MCF 10A (cell line): ENCODE measurements around the gene AUTS2. TPM values are rescaled to one million over a fixed set of nuclear protein-coding genes. Genes with fewer than 3 reads are reported as not detected.

ENCODE experiments used
- BruUV-seq: library from RNA; stranded (reverse); fragments of 400-500 nt; replicated peaks from 2 replicates; lab custom pipeline; 2021; lab: Mats Ljungman, UMichigan
- CTCF ChIA-PET: fragments of 300-600 bp; sonication (Branson Sonifier 250); formaldehyde crosslinking; extraction: SDS; loops from one replicate; lab custom pipeline; 2021; ENCODE audit warnings: antibody characterized with exemption, inconsistent platforms; lab: Yijun Ruan, JAX
- POLR2A ChIA-PET: fragments of 300-600, 350-650 bp; sonication (Branson Sonifier 250); formaldehyde crosslinking; extraction: SDS; loops from one replicate; lab custom pipeline; 2020; ENCODE audit warnings: antibody characterized with exemption, inconsistent platforms; lab: Yijun Ruan, JAX
- DNase-seq: peaks from one replicate; pipeline ENCODE4 v3.0.0-alpha.2; 2018; ENCODE audit not compliant: unreplicated experiment
- H3K27ac Mint-ChIP-seq: one replicate; pipeline ENCODE4 v1.8.0; 2022; ENCODE audit warnings: mild to moderate bottlenecking, low read depth, mixed read lengths; ENCODE audit not compliant: unreplicated experiment
- H3K27me3 Mint-ChIP-seq: one replicate; pipeline ENCODE4 v1.8.0; 2022; ENCODE audit warnings: mixed read lengths; ENCODE audit not compliant: insufficient read depth, unreplicated experiment
- H3K36me3 Mint-ChIP-seq: one replicate; pipeline ENCODE4 v1.8.0; 2022; ENCODE audit warnings: mild to moderate bottlenecking, moderate library complexity, mixed read lengths; ENCODE audit not compliant: insufficient read depth, unreplicated experiment
- H3K4me1 Mint-ChIP-seq: one replicate; pipeline ENCODE4 v1.8.0; 2022; ENCODE audit warnings: mixed read lengths; ENCODE audit not compliant: insufficient read depth, unreplicated experiment
- H3K4me3 Mint-ChIP-seq: one replicate; pipeline ENCODE4 v1.8.0; 2022; ENCODE audit warnings: mild to moderate bottlenecking, moderate library complexity, mixed read lengths; ENCODE audit not compliant: unreplicated experiment
- H3K9me3 Mint-ChIP-seq: one replicate; pipeline ENCODE4 v1.8.0; 2022; ENCODE audit warnings: mixed read lengths; ENCODE audit not compliant: unreplicated experiment
- CTCF ChIP-seq: fragments of 200-600 bp; IDR thresholded peaks from one replicate; pipeline ENCODE4 v1.8.0; 2022; ENCODE audit warnings: antibody characterized with exemption, mild to moderate bottlenecking; ENCODE audit not compliant: unreplicated experiment
- intact Hi-C: fragments of 100-400 bp; cut with micrococcal nuclease; formaldehyde crosslinking; loops from 2 replicates; pipeline ENCODE4 v1.14.1; 2022
- total RNA-seq: library from RNA; stranded (reverse); gene quantifications from 2 replicates; pipeline ENCODE4 v1.2.3, GENCODE V29; 2022

The AUTS2 gene
- total RNA-seq, 1 experiment from 2014 or later = 1.3 TPM

GRCh38 chr7:70028620-70029019 is 430.3 kb downstream of the AUTS2 start:
- Mint-ChIP-seq H3K36me3 (no peaks in the 10 kb centered on the region), H3K9me3 (peaks cover 25% of the 10 kb centered on the region), H3K27me3 (no peaks in the 10 kb centered on the region), H3K27ac (no peak overlapping the region), H3K4me1 (no peaks in the 10 kb centered on the region), H3K4me3 (no peak overlapping the region)
- ChIA-PET CTCF (no interaction called here), POLR2A (no interaction called here)
- no TSS peak for BruUV-seq
- DNase-seq = no peak
- TF ChIP-seq CTCF = no peak
- intact Hi-C loops = no loop called here

GRCh38 chr7:70029993-70030392 is 431.7 kb downstream of the AUTS2 start:
- no peaks in the 10 kb centered on the region for H3K36me3 Mint-ChIP-seq
- POLR2A ChIA-PET = no interaction called here
- no peaks in the 10 kb centered on the region for H3K27me3 Mint-ChIP-seq
- H3K9me3 Mint-ChIP-seq = peaks cover 32% of the 10 kb centered on the region
- no peak for DNase-seq
- no peak overlapping the region for H3K4me3 Mint-ChIP-seq
- no peaks in the 10 kb centered on the region for H3K4me1 Mint-ChIP-seq
- CTCF ChIA-PET = no interaction called here
- TF ChIP-seq CTCF = no peak
- BruUV-seq = no TSS peak
- H3K27ac Mint-ChIP-seq = no peak overlapping the region
- intact Hi-C loops = no loop called here

GRCh38 chr7:70030745-70031144 is 432.5 kb downstream of the AUTS2 start:
- CTCF ChIA-PET = interaction anchor here (0.6 kb wide), 1 partner anchor 80 kb away, joined by 3 read pairs; no protein-coding TSS in a partner anchor
- Mint-ChIP-seq H3K4me1 (no peaks in the 10 kb centered on the region), H3K36me3 (no peaks in the 10 kb centered on the region), H3K9me3 (peaks cover 37% of the 10 kb centered on the region), H3K4me3 (no peak overlapping the region), H3K27ac (no peak overlapping the region), H3K27me3 (no peaks in the 10 kb centered on the region)
- intact Hi-C loops = no loop called here
- POLR2A ChIA-PET = no interaction called here
- DNase-seq = no peak
- BruUV-seq = no TSS peak
- TF ChIP-seq CTCF = no peak

GRCh38 chr7:70031245-70031644 is 433.0 kb downstream of the AUTS2 start:
- ChIA-PET CTCF (interaction anchor here (0.6 kb wide), 1 partner anchor 80 kb away, joined by 3 read pairs; no protein-coding TSS in a partner anchor), POLR2A (no interaction called here)
- no peak overlapping the region for H3K4me3 Mint-ChIP-seq
- no peaks in the 10 kb centered on the region for H3K4me1 Mint-ChIP-seq
- no peak for TF ChIP-seq CTCF
- no peaks in the 10 kb centered on the region for H3K36me3 Mint-ChIP-seq
- intact Hi-C loops = no loop called here
- DNase-seq = no peak
- no TSS peak for BruUV-seq
- H3K27me3 Mint-ChIP-seq = no peaks in the 10 kb centered on the region
- peaks cover 41% of the 10 kb centered on the region for H3K9me3 Mint-ChIP-seq
- H3K27ac Mint-ChIP-seq = no peak overlapping the region
